ENCODE measurements around the gene TENT5A.

TENT5A gene

GRCh38 chr6:81770381-81770780 lies 17.9 kb upstream of the TENT5A start:
- no peak overlapping the region for H3K4me3 ChIP-seq (ENCODE audit: low read depth, low read length)
- no peak for TF ChIP-seq CTCF (IDR thresholded peaks at IDR 0.05; ENCODE audit: low read depth, low read length)
- no peaks in the 10 kb centered on the region for H3K27me3 ChIP-seq (ENCODE audit: insufficient read depth, low read depth, severe bottlenecking)
- H3K36me3 ChIP-seq, result no peaks in the 10 kb centered on the region
- H3K9me3 ChIP-seq (ENCODE audit: severe bottlenecking), result no peaks in the 10 kb centered on the region
- no peak for DNase-seq
- peak overlapping the region; percentile 35 for H3K27ac ChIP-seq

- H3K27ac ChIP-seq, result peak overlapping the region; percentile 35; the same call in 1 of the 2 replicates
- no peaks in the 10 kb centered on the region for H3K9me3 ChIP-seq (ENCODE audit: severe bottlenecking)
- TF ChIP-seq CTCF (IDR thresholded peaks at IDR 0.05; ENCODE audit: low read depth, low read length), result no peak
- DNase-seq, result peak; percentile 21
- no peaks in the 10 kb centered on the region for H3K27me3 ChIP-seq (ENCODE audit: insufficient read depth, low read depth, severe bottlenecking)
- no peaks in the 10 kb centered on the region for H3K36me3 ChIP-seq
- H3K4me3 ChIP-seq (ENCODE audit: low read depth, low read length), result no peak overlapping the region
Measured at GRCh38 chr6:81769824-81770223, 17.3 kb upstream of the TENT5A start.

GRCh38 chr6:81768150-81768942 lies 15.9 kb upstream of the TENT5A start:
- DNase-seq, result no peak
- Histone ChIP-seq H3K27me3 (ENCODE audit: insufficient read depth, low read depth, severe bottlenecking) (no peaks in the 10 kb centered on the region), H3K27ac (no peak overlapping the region), H3K36me3 (no peaks in the 10 kb centered on the region), H3K9me3 (ENCODE audit: severe bottlenecking) (no peaks in the 10 kb centered on the region), H3K4me3 (ENCODE audit: low read depth, low read length) (no peak overlapping the region)
- TF ChIP-seq CTCF (IDR thresholded peaks at IDR 0.05; ENCODE audit: low read depth, low read length), result no peak

- no peaks in the 10 kb centered on the region for H3K36me3 ChIP-seq
- no peak for DNase-seq
- H3K9me3 ChIP-seq (ENCODE audit: severe bottlenecking), result no peaks in the 10 kb centered on the region
- no peak for TF ChIP-seq CTCF (IDR thresholded peaks at IDR 0.05; ENCODE audit: low read depth, low read length)
- H3K27ac ChIP-seq, result no peak overlapping the region
- no peaks in the 10 kb centered on the region for H3K27me3 ChIP-seq (ENCODE audit: insufficient read depth, low read depth, severe bottlenecking)
- no peak overlapping the region for H3K4me3 ChIP-seq (ENCODE audit: low read depth, low read length)
Measured at GRCh38 chr6:81767163-81767891, 14.8 kb upstream of the TENT5A start.

GRCh38 chr6:81766482-81767069 lies 14.1 kb upstream of the TENT5A start:
- Histone ChIP-seq H3K4me3 (ENCODE audit: low read depth, low read length) (no peak overlapping the region), H3K9me3 (ENCODE audit: severe bottlenecking) (no peaks in the 10 kb centered on the region), H3K36me3 (no peaks in the 10 kb centered on the region), H3K27ac (no peak overlapping the region), H3K27me3 (ENCODE audit: insufficient read depth, low read depth, severe bottlenecking) (no peaks in the 10 kb centered on the region)
- DNase-seq, result no peak
- TF ChIP-seq CTCF (IDR thresholded peaks at IDR 0.05; ENCODE audit: low read depth, low read length), result no peak

Data from WERI-Rb-1 (cell line).